GM12878 (cell line): Measurements from ENCODE around the gene SLC2A3. TPM values are rescaled to one million over a fixed set of nuclear protein-coding genes. Genes with fewer than 3 reads are reported as not detected.
"Not testable (repeated sequence)": the region's sequence is repeated elsewhere in the genome, so short reads cannot be mapped to it uniquely, and the experiment has no call there.

Source experiments
- ATAC-seq: fragments of 200-7000 bp; cut with Tn5 transposase; 3 replicates; pipeline ENCODE4 v1.9.1; 2020; ENCODE audit warnings: mild to moderate bottlenecking, moderate library complexity
- BruUV-seq: library from RNA; stranded (reverse); fragments of 400-500 nt; replicated peaks from 2 replicates; lab custom pipeline; 2021; lab: Mats Ljungman, UMichigan
- CTCF ChIA-PET: fragments of 300-600 bp; sonication (Branson Sonifier 250); formaldehyde crosslinking; extraction: SDS; loops from one replicate; lab custom pipeline; 2021; ENCODE audit warnings: inconsistent platforms; lab: Yijun Ruan, JAX
- POLR2A ChIA-PET: fragments of 350-600 bp; formaldehyde crosslinking; extraction: SDS; loops from one replicate; lab custom pipeline; 2021; ENCODE audit warnings: inconsistent platforms; lab: Charles Lee
- RAD21 ChIA-PET: fragments of 300-600 bp; sonication (Branson Sonifier 250); formaldehyde crosslinking; loops from one replicate; lab custom pipeline; 2023; ENCODE audit warnings: antibody characterized with exemption; ENCODE audit not compliant: unreplicated experiment; lab: Charles Lee
- SMC1A ChIA-PET: fragments of 300-600 bp; sonication (Branson Sonifier 250); formaldehyde crosslinking; loops from one replicate; lab custom pipeline; 2023; ENCODE audit not compliant: unreplicated experiment, uncharacterized antibody; lab: Charles Lee
- DNase-seq: peaks from one replicate; pipeline ENCODE4 v3.0.0-alpha.2; 2011; ENCODE audit warnings: low read depth, low spot score
- FAIRE-seq: peaks from 3 replicates; lab custom pipeline; 2011; peaks lifted over from hg19 to GRCh38; lab: Jason Lieb, UNC
- H2AFZ ChIP-seq: 2 replicates; pipeline ENCODE4 v1.6.0; 2011; ENCODE audit warnings: low read depth, low read length, control low read depth; ENCODE audit not compliant: control insufficient read depth
- H3K27ac ChIP-seq: 2 replicates; pipeline ENCODE4 v1.5.1; 2011; ENCODE audit warnings: control low read depth; ENCODE audit not compliant: control insufficient read depth, insufficient read depth
- H3K27me3 ChIP-seq, 2 experiments: replicated peaks in 1 of 2; 2 replicates each; pipeline versions ENCODE4 v1.6.0 to v1.6.1; 2011; ENCODE audit warnings: low read length in 1 of 2; ENCODE audit not compliant: control insufficient read depth in 2 of 2, insufficient read depth in 2 of 2
- H3K36me3 ChIP-seq, 2 experiments: 2 replicates each; pipeline ENCODE4 v1.5.1; 2011; ENCODE audit warnings: low read length in 1 of 2; ENCODE audit not compliant: control insufficient read depth in 2 of 2, insufficient read depth in 2 of 2
- H3K4me1 ChIP-seq: 2 replicates; pipeline ENCODE4 v1.6.1; 2011; ENCODE audit warnings: mild to moderate bottlenecking, low read length, moderate library complexity, mixed read lengths; ENCODE audit not compliant: control insufficient read depth, insufficient read depth
- H3K4me2 ChIP-seq: 2 replicates; pipeline ENCODE4 v1.6.0; 2011; ENCODE audit warnings: control low read depth; ENCODE audit not compliant: control insufficient read depth, insufficient read depth
- H3K4me3 ChIP-seq: fragments of 200-600 bp; sonication (generic); 2 replicates; pipeline ENCODE4 v1.5.1; 2016
- H3K79me2 ChIP-seq: 2 replicates; pipeline ENCODE4 v1.6.0; 2011; ENCODE audit warnings: low read length; ENCODE audit not compliant: control insufficient read depth, insufficient read depth
- H3K9ac ChIP-seq: 2 replicates; pipeline ENCODE4 v1.8.0; 2011; ENCODE audit warnings: low read length, control low read depth, mixed read lengths; ENCODE audit not compliant: control insufficient read depth, insufficient read depth
- H3K9me3 ChIP-seq: replicated peaks from 3 replicates; pipeline ENCODE4 v1.5.1; 2011; ENCODE audit warnings: mild to moderate bottlenecking, low read length; ENCODE audit not compliant: control insufficient read depth, insufficient read depth
- H4K20me1 ChIP-seq: 2 replicates; pipeline ENCODE4 v1.6.0; 2011; ENCODE audit not compliant: control insufficient read depth, insufficient read depth
- BRCA1 ChIP-seq: IDR thresholded peaks from 2 replicates; pipeline ENCODE4 v1.6.1; 2011; ENCODE audit warnings: low read depth, low read length, improper control_type of control experiment
- GATAD2B ChIP-seq: fragments of 450-650 bp; conservative IDR thresholded peaks from 2 replicates; pipeline ENCODE4 v1.6.1; 2017; ENCODE audit warnings: low read depth, mild to moderate bottlenecking, moderate library complexity
- NFXL1 ChIP-seq: fragments of 450-650 bp; IDR thresholded peaks from 2 replicates; pipeline ENCODE4 v1.6.1; 2017; ENCODE audit warnings: antibody characterized with exemption, mild to moderate bottlenecking, borderline replicate concordance
- SMAD5 ChIP-seq: IDR thresholded peaks from 2 replicates; pipeline ENCODE4 v1.6.1; 2016; ENCODE audit warnings: antibody characterized with exemption, low read depth
- SP1 ChIP-seq: IDR thresholded peaks from one replicate; pipeline ENCODE4 v1.6.1; 2011; ENCODE audit warnings: low read depth, low read length
- ZBTB4 ChIP-seq: fragments of 450-650 bp; formaldehyde crosslinking; IDR thresholded peaks from 2 replicates; pipeline ENCODE4 v1.4.0; 2022; ENCODE audit warnings: mild to moderate bottlenecking, moderate library complexity
- WGBS: methylation state at CpG from one replicate; pipeline ENCODE4 v1.1.6; 2016; ENCODE audit warnings: low lambda C conversion rate; ENCODE audit not compliant: insufficient replicate concordance, insufficient coverage; ENCODE audit errors: missing lambda C conversion rate; 5-methylcytosine and 5-hydroxymethylcytosine counted together
- in situ Hi-C: fragments of 300-500 bp; cut with MboI; formaldehyde crosslinking; loops from 9 replicates; pipeline ENCODE4 v1.14.3; 2018; ENCODE audit warnings: mixed read lengths
- intact Hi-C: fragments of 100-400 bp; cut with micrococcal nuclease; formaldehyde crosslinking; loops from one replicate; pipeline ENCODE4 v1.14.2; 2022; ENCODE audit not compliant: unreplicated experiment
- polyA plus RNA-seq, 11 experiments: library from polyadenylated mRNA; depleted of rRNA in 4 of 11; unstranded in 6 of 11; stranded (reverse) in 5 of 11; fragments of >200 nt; fragmentation: Nextera tagmentation in 4 of 11; fragmentation: Illumina TruSeq in 1 of 11; extraction: Ambion mirVana in 4 of 11; extraction: Trizol in 1 of 11; gene quantifications; 1 replicate in 1 of 11; 2 replicates in 10 of 11; pipeline versions ENCODE4 v1.2.1 to v1.2.3, GENCODE V29; 2011 to 2016; ENCODE audit warnings: inconsistent platforms in 2 of 11, missing spikeins in 2 of 11, low read depth in 1 of 11
- total RNA-seq, 4 experiments: library from RNA; depleted of rRNA in 3 of 4; stranded (reverse); fragments of >200 nt in 3 of 4; fragmentation: Illumina TruSeq in 1 of 4; extraction: Trizol in 1 of 4; gene quantifications; 2 replicates each; pipeline versions ENCODE4 v1.2.1 to v1.2.3, GENCODE V29; 2013 to 2021
- TF ChIP-seq, protein P1 (sequence below): fragments of 450-650 bp; formaldehyde crosslinking; IDR thresholded peaks from 2 replicates; pipeline ENCODE4 v1.4.0; 2020; ENCODE audit warnings: mild to moderate bottlenecking, moderate library complexity

Gene SLC2A3
- total and polyA plus RNA-seq, 10 of the 15 experiments (the other 5 are each of a cell fraction or from before 2014, with no cell fraction given), result 6.5 to 66.3 (median 11.2) TPM

DNA sequence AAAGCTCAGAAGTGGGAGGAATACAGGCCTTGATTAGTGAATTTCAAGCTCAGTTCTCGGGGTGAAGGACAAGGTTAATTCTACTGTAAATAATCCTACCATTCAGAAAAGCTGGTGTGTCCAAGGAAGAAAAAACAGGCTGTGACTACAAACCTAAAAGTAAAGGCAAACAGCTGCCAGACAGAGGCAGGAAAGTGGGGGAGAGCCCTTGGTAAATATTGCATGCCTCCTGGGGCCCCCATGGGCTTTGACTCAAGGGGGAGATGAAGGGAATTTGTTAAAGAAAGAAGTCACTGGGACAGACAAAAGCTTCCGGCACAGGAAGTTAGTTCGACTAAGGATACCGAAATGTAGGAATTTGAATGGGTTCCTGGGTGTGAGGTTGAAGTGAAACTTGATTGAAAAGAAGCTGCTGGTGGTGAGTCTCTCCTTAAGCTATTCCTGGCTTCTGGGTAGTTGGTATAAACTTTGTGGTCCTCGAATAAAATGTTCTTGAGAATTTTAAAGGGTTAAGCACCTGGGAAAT, 30.3 kb downstream of the SLC2A3 start:
- BruUV-seq, DNase-seq, H3K4me2 ChIP-seq, H3K4me1 ChIP-seq, H3K27ac ChIP-seq, H3K9me3 ChIP-seq, H2AFZ ChIP-seq, in situ Hi-C loops, H3K4me3 ChIP-seq, H4K20me1 ChIP-seq, FAIRE-seq, H3K27me3 ChIP-seq, H3K79me2 ChIP-seq, H3K9ac ChIP-seq, H3K36me3 ChIP-seq, ATAC-seq, POLR2A ChIA-PET: not testable (repeated sequence)
- RAD21 ChIA-PET, result interaction anchor here (0.6 to 0.7 kb wide), 2 partner anchors 31 to 107 kb away, joined by 3 read pairs; no protein-coding TSS in a partner anchor
- CTCF ChIA-PET, result interaction anchor here (0.8 to 1.6 kb wide), 3 partner anchors 13 to 99 kb away, joined by 4 to 6 read pairs (median 4); no protein-coding TSS in a partner anchor
- 0% methylated on average over 2 of the region's 5 CpGs for WGBS
- intact Hi-C loops, result loop anchor here (2.0 kb wide), 1 partner anchor 107 kb away; no protein-coding TSS in a partner anchor
- SMC1A ChIA-PET, result interaction anchor here (1.1 kb wide), 1 partner anchor 22 kb away, joined by 3 read pairs; no protein-coding TSS in a partner anchor

GRCh38 chr12:7905071-7905470, 30.9 kb downstream of the SLC2A3 start:
- no peaks in the 10 kb centered on the region for H4K20me1 ChIP-seq
- FAIRE-seq (no peak), ATAC-seq (no peak), DNase-seq (no peak)
- no peak overlapping the region for H2AFZ ChIP-seq
- H3K79me2 ChIP-seq, result no peaks in the 10 kb centered on the region
- no TSS peak for BruUV-seq
- no peaks in the 10 kb centered on the region for H3K27me3 ChIP-seq
- H3K4me2 ChIP-seq, result no peak overlapping the region
- SMC1A ChIA-PET, result interaction anchor here (1.1 kb wide), 1 partner anchor 22 kb away, joined by 3 read pairs; no protein-coding TSS in a partner anchor
- H3K9me3 ChIP-seq, result no peaks in the 10 kb centered on the region
- no peak overlapping the region for H3K27ac ChIP-seq
- in situ Hi-C loops, result no loop called here
- no peaks in the 10 kb centered on the region for H3K36me3 ChIP-seq
- intact Hi-C loops, result loop anchor here (2.0 kb wide), 1 partner anchor 106 kb away; no protein-coding TSS in a partner anchor
- no peaks in the 10 kb centered on the region for H3K4me1 ChIP-seq
- H3K9ac ChIP-seq, result no peak overlapping the region
- WGBS, result 0% methylated on average over 1 of the region's 1 CpG
- H3K4me3 ChIP-seq, result no peak overlapping the region
- RAD21 ChIA-PET, result interaction anchor here (0.6 to 0.7 kb wide), 2 partner anchors 31 to 106 kb away, joined by 3 read pairs; no protein-coding TSS in a partner anchor
- POLR2A ChIA-PET, result no interaction called here
- CTCF ChIA-PET, result interaction anchor here (0.8 to 1.6 kb wide), 3 partner anchors 14 to 98 kb away, joined by 4 to 6 read pairs (median 4); no protein-coding TSS in a partner anchor
- TF ChIP-seq BRCA1 (no peak), GATAD2B (no peak), SP1 (no peak), SMAD5 (no peak), NFXL1 (no peak), ZBTB4 (CRISPR knock-in tag) (no peak)
- TF ChIP-seq, protein P1, sequence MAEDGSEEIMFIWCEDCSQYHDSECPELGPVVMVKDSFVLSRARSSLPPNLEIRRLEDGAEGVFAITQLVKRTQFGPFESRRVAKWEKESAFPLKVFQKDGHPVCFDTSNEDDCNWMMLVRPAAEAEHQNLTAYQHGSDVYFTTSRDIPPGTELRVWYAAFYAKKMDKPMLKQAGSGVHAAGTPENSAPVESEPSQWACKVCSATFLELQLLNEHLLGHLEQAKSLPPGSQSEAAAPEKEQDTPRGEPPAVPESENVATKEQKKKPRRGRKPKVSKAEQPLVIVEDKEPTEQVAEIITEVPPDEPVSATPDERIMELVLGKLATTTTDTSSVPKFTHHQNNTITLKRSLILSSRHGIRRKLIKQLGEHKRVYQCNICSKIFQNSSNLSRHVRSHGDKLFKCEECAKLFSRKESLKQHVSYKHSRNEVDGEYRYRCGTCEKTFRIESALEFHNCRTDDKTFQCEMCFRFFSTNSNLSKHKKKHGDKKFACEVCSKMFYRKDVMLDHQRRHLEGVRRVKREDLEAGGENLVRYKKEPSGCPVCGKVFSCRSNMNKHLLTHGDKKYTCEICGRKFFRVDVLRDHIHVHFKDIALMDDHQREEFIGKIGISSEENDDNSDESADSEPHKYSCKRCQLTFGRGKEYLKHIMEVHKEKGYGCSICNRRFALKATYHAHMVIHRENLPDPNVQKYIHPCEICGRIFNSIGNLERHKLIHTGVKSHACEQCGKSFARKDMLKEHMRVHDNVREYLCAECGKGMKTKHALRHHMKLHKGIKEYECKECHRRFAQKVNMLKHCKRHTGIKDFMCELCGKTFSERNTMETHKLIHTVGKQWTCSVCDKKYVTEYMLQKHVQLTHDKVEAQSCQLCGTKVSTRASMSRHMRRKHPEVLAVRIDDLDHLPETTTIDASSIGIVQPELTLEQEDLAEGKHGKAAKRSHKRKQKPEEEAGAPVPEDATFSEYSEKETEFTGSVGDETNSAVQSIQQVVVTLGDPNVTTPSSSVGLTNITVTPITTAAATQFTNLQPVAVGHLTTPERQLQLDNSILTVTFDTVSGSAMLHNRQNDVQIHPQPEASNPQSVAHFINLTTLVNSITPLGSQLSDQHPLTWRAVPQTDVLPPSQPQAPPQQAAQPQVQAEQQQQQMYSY (CRISPR knock-in tag), result no peak
